Psoas muscle (tissue), 8 donors: ENCODE measurements around the gene GAMT. TPM values are rescaled to one million over a fixed set of nuclear protein-coding genes. Genes with fewer than 3 reads are reported as not detected.

Experiments used
- ATAC-seq, 4 donors: fragments of 200-7000 bp; cut with Tn5 transposase; one replicate each; pipeline ENCODE4 v1.9.1; 2020; ENCODE audit warnings: moderate library complexity in 3 of 4, mild to moderate bottlenecking in 2 of 4
- DNase-seq, 2 donors: peaks; one replicate each; pipeline ENCODE4 v3.0.0-alpha.2; 2020
- H3K27ac ChIP-seq: fragments of 200-600 bp; one replicate; pipeline ENCODE4 v1.8.0; 2022
- H3K27me3 ChIP-seq, 3 donors: fragments of 200-600 bp in 1 of 3; one replicate each; pipeline versions ENCODE4 v1.6.1 to v1.8.0; 2013 to 2022; ENCODE audit warnings: low read length in 2 of 3, mild to moderate bottlenecking in 2 of 3, moderate library complexity in 1 of 3; ENCODE audit not compliant: insufficient read depth in 3 of 3
- H3K36me3 ChIP-seq, 2 donors: fragments of 200-600 bp in 1 of 2; one replicate each; pipeline versions ENCODE4 v1.6.1 to v1.8.0; 2013 to 2022; ENCODE audit warnings: low read depth in 1 of 2, mild to moderate bottlenecking in 1 of 2, moderate library complexity in 1 of 2; ENCODE audit not compliant: insufficient read depth in 1 of 2
- H3K4me1 ChIP-seq: fragments of 200-600 bp; one replicate; pipeline ENCODE4 v1.8.0; 2022
- H3K4me3 ChIP-seq: fragments of 200-600 bp; one replicate; pipeline ENCODE4 v1.8.0; 2022; ENCODE audit warnings: mild to moderate bottlenecking
- H3K9me3 ChIP-seq: fragments of 200-600 bp; one replicate; pipeline ENCODE4 v1.8.0; 2022
- WGBS, 3 donors: extraction: QIAGEN DNeasy Blood & Tissue Kit; methylation state at CpG; one replicate each; pipeline versions ENCODE4 v1.1.6 to v1.1.7; 2013; 5-methylcytosine and 5-hydroxymethylcytosine counted together
- intact Hi-C, 2 donors: fragments of 100-400 bp; cut with DNase I; formaldehyde crosslinking; loops; one replicate each; pipeline versions ENCODE4 v1.11.0 to v1.14.2; 2022
- polyA plus RNA-seq, 3 donors: library from polyadenylated mRNA; stranded (reverse); fragments of 200-250 nt; gene quantifications; one replicate each; pipeline ENCODE4 v1.2.3, GENCODE V29; 2013
- total RNA-seq, 4 donors: library from RNA; stranded (reverse); fragmentation: NEBNext Ultra II Directional in 2 of 4; extraction: Animal tissue kit (Norgen Biotek cat#: 25700) in 2 of 4; gene quantifications; one replicate each; pipeline versions ENCODE4 v1.2.1 to v1.2.4, GENCODE V29; 2021 to 2023
- TF ChIP-seq, protein P1 (sequence below): fragments of 200-600 bp; IDR thresholded peaks from one replicate; pipeline ENCODE4 v1.8.0; 2022; ENCODE audit warnings: antibody characterized with exemption
- donor health status: healthy with polysubstance abuse.
- donor health status: DM: no; HTN: no; CAD: no; lungs with moderate emphysema.
- donor health status: Bipolar disorder and iron deficiency.
- donor health status: healthy.
- donor health status: DM: yes; HTN: yes; CAD: no.
- donor health status: DM: no; HTN: no; CAD: no.
- donor health status: DM: no; HTN: no; CAD: no.
- donor health status: DM: yes; HTN: yes; CAD: no.

GAMT gene
- total and polyA plus RNA-seq, 7 donors = 162 to 464 (median 237) TPM

DNA sequence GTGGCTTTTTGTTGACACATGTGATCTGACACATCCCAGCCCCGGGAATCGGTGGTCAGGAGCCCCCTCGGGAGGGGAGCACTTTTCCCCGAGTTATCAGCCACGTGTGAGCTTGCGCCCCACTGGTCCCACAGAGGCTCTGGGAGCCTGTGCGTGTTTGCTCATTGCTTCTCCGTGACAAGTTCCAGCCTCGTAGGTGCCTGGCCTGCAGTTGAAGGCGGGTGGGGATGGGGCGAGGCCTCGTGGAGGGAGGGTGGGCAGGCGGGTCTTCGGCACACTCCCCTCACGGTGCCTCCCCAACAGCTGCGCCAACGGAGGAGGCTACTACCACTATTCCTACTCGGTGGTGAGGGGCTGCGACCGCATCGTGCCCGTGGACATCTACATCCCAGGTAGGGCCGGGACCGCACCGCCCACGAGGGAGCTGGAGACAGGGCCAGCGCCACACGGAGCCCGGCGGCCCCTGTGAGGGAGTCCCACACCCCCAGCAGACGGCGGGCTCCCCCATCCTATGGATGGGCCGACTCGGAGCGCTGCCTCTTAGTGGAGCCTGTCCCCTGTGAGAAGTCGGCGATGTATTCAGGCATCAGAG lies 8.3 kb downstream of the GAMT start:
- intact Hi-C loops = no loop called here
- WGBS, 3 donors = 90 to 93% (median 91%) methylated on average over 37 of the region's 37 CpGs
- no peak for ATAC-seq

DNA sequence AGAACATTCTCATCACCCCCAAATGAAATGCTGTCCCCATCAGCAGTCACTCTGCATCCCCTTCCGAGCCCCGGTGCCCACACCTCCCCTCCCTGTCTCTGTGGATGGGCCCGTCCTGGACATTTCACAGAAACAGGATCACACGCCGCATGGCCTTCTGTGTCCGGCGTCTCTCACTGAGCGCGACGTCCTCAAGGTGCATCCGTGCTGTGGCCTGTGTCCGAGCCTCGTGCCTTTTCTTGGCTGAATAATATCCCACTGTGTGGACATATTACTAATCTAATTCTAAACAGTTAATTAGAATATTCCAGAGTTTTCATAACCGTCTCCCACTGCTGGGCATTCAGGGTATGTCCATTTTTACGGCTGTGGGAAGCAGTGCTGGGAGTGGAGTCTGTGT lies 8.9 kb downstream of the GAMT start:
- no peaks in the 10 kb centered on the region for H3K27me3 ChIP-seq
- 91 to 96% (median 92%) methylated on average over 15 of the region's 15 CpGs for WGBS, 3 donors
- no peak overlapping the region for H3K4me3 ChIP-seq
- H3K4me1 ChIP-seq = peaks cover 29% of the 10 kb centered on the region
- ATAC-seq (no peak), DNase-seq (no peak)
- TF ChIP-seq, protein P1, sequence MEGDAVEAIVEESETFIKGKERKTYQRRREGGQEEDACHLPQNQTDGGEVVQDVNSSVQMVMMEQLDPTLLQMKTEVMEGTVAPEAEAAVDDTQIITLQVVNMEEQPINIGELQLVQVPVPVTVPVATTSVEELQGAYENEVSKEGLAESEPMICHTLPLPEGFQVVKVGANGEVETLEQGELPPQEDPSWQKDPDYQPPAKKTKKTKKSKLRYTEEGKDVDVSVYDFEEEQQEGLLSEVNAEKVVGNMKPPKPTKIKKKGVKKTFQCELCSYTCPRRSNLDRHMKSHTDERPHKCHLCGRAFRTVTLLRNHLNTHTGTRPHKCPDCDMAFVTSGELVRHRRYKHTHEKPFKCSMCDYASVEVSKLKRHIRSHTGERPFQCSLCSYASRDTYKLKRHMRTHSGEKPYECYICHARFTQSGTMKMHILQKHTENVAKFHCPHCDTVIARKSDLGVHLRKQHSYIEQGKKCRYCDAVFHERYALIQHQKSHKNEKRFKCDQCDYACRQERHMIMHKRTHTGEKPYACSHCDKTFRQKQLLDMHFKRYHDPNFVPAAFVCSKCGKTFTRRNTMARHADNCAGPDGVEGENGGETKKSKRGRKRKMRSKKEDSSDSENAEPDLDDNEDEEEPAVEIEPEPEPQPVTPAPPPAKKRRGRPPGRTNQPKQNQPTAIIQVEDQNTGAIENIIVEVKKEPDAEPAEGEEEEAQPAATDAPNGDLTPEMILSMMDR = no peak
- H3K9me3 ChIP-seq = no peaks in the 10 kb centered on the region
- H3K36me3 ChIP-seq = peaks cover 5 to 66% of the 10 kb centered on the region in 2 donors
- intact Hi-C loops = no loop called here
- no peak overlapping the region for H3K27ac ChIP-seq

More for the DNA sequence above, 8.3 kb downstream of the GAMT start:
- H3K4me1 ChIP-seq = peaks cover 26% of the 10 kb centered on the region
- TF ChIP-seq, protein P1 = no peak
- no peaks in the 10 kb centered on the region for H3K27me3 ChIP-seq
- H3K9me3 ChIP-seq = no peaks in the 10 kb centered on the region
- no peak for DNase-seq
- H3K4me3 ChIP-seq = no peak overlapping the region
- H3K27ac ChIP-seq = no peak overlapping the region
- peaks cover 5 to 68% of the 10 kb centered on the region in 2 donors for H3K36me3 ChIP-seq

DNA sequence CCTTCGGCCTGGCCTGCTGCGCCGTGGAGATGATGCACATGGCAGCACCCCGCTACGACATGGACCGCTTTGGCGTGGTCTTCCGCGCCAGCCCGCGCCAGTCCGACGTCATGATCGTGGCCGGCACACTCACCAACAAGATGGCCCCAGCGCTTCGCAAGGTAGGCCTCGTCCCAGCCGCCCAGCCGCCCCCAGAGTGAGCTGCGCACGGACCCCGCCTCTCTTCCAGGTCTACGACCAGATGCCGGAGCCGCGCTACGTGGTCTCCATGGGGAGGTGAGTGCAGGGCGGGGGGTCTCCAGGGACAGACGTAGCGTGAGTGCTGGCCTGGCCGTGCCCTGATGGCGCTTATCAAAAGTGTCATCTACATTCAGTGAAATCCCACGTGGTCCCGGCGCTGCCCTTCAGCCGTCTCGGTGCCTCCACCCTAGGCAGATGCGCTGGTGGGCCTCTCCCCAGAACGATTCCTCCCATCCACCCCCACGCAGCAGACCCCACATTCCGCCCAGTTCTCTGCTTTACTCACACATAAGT lies 10.4 kb downstream of the GAMT start:
- Histone ChIP-seq H3K4me3 (no peak overlapping the region), H3K9me3 (no peaks in the 10 kb centered on the region), H3K36me3 (peaks cover 5 to 77% of the 10 kb centered on the region in 2 donors), H3K27me3 (no peaks in the 10 kb centered on the region), H3K27ac (no peak overlapping the region), H3K4me1 (peaks cover 36% of the 10 kb centered on the region)
- DNase-seq (no peak), ATAC-seq (no peak)
- TF ChIP-seq, protein P1 = no peak
- WGBS, 3 donors = 89 to 91% (median 90%) methylated on average over 42 of the region's 42 CpGs
- intact Hi-C loops = no loop called here

DNA sequence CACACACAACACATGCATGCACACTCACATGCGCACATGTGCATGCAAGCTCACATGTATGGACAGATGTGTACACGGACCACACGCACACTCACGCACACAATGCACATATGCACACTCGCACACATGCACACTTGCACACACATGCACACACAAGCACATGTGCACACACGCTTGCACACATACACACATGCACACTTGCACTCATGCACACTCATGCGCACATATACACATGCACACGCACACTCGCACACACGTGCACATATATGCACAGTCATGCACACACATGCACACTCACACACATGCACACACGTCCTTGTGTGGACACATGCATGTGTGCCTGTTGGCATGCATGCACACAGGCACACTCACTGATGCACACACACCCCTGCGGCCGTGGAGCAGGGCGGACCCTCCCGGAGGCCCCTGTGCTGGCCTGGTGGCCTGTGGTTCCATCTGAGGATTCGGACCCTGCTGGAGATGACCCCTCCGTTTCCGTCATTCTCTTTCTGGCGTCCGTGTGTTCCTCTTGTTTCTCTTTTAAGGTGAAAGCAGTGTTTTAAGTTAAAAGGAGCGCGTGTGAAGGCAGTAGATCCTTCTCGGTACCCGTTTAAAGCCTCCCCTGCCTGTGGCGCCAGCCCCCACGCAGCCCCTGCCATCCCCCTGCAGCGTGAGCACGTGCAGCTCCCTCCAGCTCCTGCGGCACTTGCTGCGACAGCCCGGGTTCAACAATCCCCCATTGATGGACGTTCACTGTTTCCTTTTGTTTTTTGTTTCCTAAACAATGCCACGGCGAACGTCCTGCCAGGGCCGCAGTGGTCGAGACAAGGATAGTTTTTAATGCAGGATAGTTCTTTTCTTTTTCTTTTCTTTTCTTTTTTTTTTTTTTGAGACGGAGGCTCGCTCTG lies 12.1 kb downstream of the GAMT start:
- no peak for ATAC-seq
- Histone ChIP-seq H3K4me1 (peaks cover 40% of the 10 kb centered on the region), H3K9me3 (no peaks in the 10 kb centered on the region), H3K27ac (no peak overlapping the region), H3K27me3 (no peaks in the 10 kb centered on the region), H3K36me3 (peaks cover 5 to 77% of the 10 kb centered on the region in 2 donors), H3K4me3 (no peak overlapping the region)
- no peak for DNase-seq
- TF ChIP-seq, protein P1 = no peak
- intact Hi-C loops = no loop called here
- WGBS, 3 donors = 88 to 91% (median 88%) methylated on average over 39 of the region's 39 CpGs
